Mesenchymal stem cell (in vitro differentiated cells and primary cell): ENCODE measurements around the gene CAMTA1.

Experiments used
- DNase-seq: peaks from one replicate; pipeline ENCODE4 v3.0.0-alpha.2; 2013
- H2AFZ ChIP-seq: one replicate; pipeline ENCODE4 v1.6.1; 2013; ENCODE audit warnings: low read depth, mild to moderate bottlenecking, control low read depth, inconsistent platforms, low read length, moderate library complexity
- H2AK5ac ChIP-seq: 2 replicates; pipeline ENCODE4 v1.6.1; 2013; ENCODE audit warnings: low read length, moderate library complexity, mild to moderate bottlenecking, inconsistent platforms; ENCODE audit not compliant: severe bottlenecking
- H2BK120ac ChIP-seq: one replicate; pipeline ENCODE4 v1.6.1; 2013; ENCODE audit warnings: low read depth, mild to moderate bottlenecking, inconsistent platforms, low read length, moderate library complexity
- H2BK12ac ChIP-seq, 2 experiments: one replicate each; pipeline ENCODE4 v1.6.1; 2013; ENCODE audit warnings: inconsistent platforms in 2 of 2, low read length in 2 of 2, mild to moderate bottlenecking in 2 of 2, moderate library complexity in 2 of 2, control low read depth in 1 of 2
- H2BK15ac ChIP-seq: one replicate; pipeline ENCODE4 v1.6.1; 2013; ENCODE audit warnings: mild to moderate bottlenecking, low read depth, inconsistent platforms; ENCODE audit not compliant: poor library complexity, severe bottlenecking
- H2BK5ac ChIP-seq: 2 replicates; pipeline ENCODE4 v1.6.1; 2013; ENCODE audit warnings: low read depth, mild to moderate bottlenecking, low read length, control low read depth, inconsistent platforms; ENCODE audit not compliant: poor library complexity, severe bottlenecking
- H3K14ac ChIP-seq, 2 experiments: one replicate each; pipeline ENCODE4 v1.6.1; 2013; ENCODE audit warnings: inconsistent platforms in 2 of 2, low read length in 2 of 2, control low read depth in 1 of 2, mild to moderate bottlenecking in 1 of 2, moderate library complexity in 1 of 2
- H3K18ac ChIP-seq, 2 experiments: one replicate each; pipeline ENCODE4 v1.6.1; 2013; ENCODE audit warnings: inconsistent platforms in 2 of 2, low read length in 2 of 2, control low read depth in 1 of 2, low read depth in 1 of 2, mild to moderate bottlenecking in 1 of 2
- H3K23ac ChIP-seq, 2 experiments: one replicate each; pipeline ENCODE4 v1.6.1; 2013; ENCODE audit warnings: inconsistent platforms in 2 of 2, low read length in 2 of 2, mild to moderate bottlenecking in 2 of 2, moderate library complexity in 2 of 2, control low read depth in 1 of 2
- H3K27ac ChIP-seq: 2 replicates; pipeline ENCODE4 v1.5.1; 2013; ENCODE audit warnings: mild to moderate bottlenecking, moderate library complexity, low read length, control low read depth, inconsistent platforms; ENCODE audit not compliant: poor library complexity, severe bottlenecking
- H3K27me3 ChIP-seq, 2 experiments: 2 replicates each; pipeline versions ENCODE4 v1.6.1 to v1.7.0; 2013; ENCODE audit warnings: low read length in 2 of 2, mild to moderate bottlenecking in 2 of 2, moderate library complexity in 2 of 2, control low read depth in 1 of 2, inconsistent platforms in 1 of 2; ENCODE audit not compliant: control insufficient read depth in 1 of 2, insufficient read depth in 1 of 2
- H3K36me3 ChIP-seq, 2 experiments: 2 replicates each; pipeline versions ENCODE4 v1.6.1 to v1.7.0; 2013; ENCODE audit warnings: low read length in 2 of 2, control low read depth in 1 of 2, inconsistent platforms in 1 of 2, low read depth in 1 of 2, mild to moderate bottlenecking in 1 of 2; ENCODE audit not compliant: insufficient read depth in 2 of 2, control insufficient read depth in 1 of 2
- H3K4ac ChIP-seq, 2 experiments: one replicate each; pipeline ENCODE4 v1.6.1; 2013; ENCODE audit warnings: inconsistent platforms in 2 of 2, low read length in 2 of 2, mild to moderate bottlenecking in 2 of 2, moderate library complexity in 2 of 2, control low read depth in 1 of 2, low read depth in 1 of 2
- H3K4me1 ChIP-seq: 2 replicates; pipeline ENCODE4 v1.6.1; 2013; ENCODE audit warnings: low read depth, low read length, control low read depth; ENCODE audit not compliant: control insufficient read depth, insufficient read depth
- H3K4me2 ChIP-seq: 2 replicates; pipeline ENCODE4 v1.6.1; 2013; ENCODE audit warnings: low read length, mild to moderate bottlenecking, inconsistent platforms; ENCODE audit not compliant: poor library complexity, severe bottlenecking
- H3K4me3 ChIP-seq, 2 experiments: 2 replicates each; pipeline versions ENCODE4 v1.5.1 to v1.7.0; 2013; ENCODE audit warnings: low read length in 2 of 2, mild to moderate bottlenecking in 2 of 2, control low read depth in 1 of 2, low read depth in 1 of 2; ENCODE audit not compliant: insufficient read depth in 1 of 2
- H3K79me1 ChIP-seq: replicated peaks from 2 replicates; pipeline ENCODE4 v1.6.1; 2013; ENCODE audit warnings: mild to moderate bottlenecking, control low read depth, low read length, inconsistent platforms; ENCODE audit not compliant: poor library complexity, severe bottlenecking
- H3K9ac ChIP-seq: 2 replicates; pipeline ENCODE4 v1.7.0; 2013; ENCODE audit warnings: mild to moderate bottlenecking, low read length, moderate library complexity
- H3K9me3 ChIP-seq: 2 replicates; pipeline ENCODE4 v1.7.0; 2013; ENCODE audit warnings: mild to moderate bottlenecking, low read length; ENCODE audit not compliant: control insufficient read depth
- H4K8ac ChIP-seq: one replicate; pipeline ENCODE4 v1.6.1; 2013; ENCODE audit warnings: inconsistent platforms, mild to moderate bottlenecking, low read length, moderate library complexity
- H4K91ac ChIP-seq: one replicate; pipeline ENCODE4 v1.6.1; 2013; ENCODE audit warnings: mild to moderate bottlenecking, low read length, inconsistent platforms
- WGBS: methylation state at CpG from one replicate; pipeline ENCODE4 v1.1.7; 2013; ENCODE audit warnings: mixed read lengths; 5-methylcytosine and 5-hydroxymethylcytosine counted together

The CAMTA1 gene

DNA sequence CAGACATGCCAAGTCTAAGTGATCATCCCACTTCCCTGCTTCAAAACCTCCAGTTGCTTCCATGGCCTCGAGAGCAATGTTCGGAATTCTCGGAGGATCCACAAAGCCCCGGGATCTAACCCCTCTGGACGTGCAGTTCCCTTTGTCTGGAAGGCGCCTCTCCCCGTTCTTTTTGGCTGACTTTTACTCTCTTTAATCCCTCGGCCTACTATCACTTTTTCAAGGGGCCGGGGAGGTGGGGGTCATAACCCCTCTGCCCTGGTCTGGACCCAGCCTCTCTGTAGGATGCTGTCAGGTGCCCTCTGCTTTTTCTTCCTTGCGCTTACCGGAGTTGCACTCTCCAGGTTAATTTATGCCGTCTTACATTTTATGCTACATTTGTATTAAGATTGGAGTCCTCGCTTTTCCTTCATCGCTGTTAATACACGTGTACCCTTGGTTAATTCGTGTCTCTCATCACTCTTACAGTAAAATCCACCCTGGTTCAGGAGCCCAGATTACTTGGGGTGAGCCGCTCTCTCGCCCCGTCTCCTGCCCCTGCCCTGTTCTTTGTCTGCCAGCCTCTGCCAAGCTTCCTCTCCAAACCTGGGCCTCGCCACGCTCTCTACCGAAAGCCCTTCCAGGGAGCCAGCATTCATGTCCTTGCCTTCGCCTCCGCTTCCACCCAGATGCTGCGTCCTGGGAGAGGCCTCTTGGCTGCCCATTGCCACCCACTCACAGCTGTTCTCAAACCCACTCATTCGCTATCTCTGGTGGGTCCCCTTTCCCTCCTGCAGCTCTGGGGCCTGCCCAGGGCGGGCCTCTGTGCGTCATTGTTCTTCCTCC lies 448.6 kb downstream of the CAMTA1 start:
- peaks cover 0 to 3% of the 10 kb centered on the region in 2 experiments for H3K27me3 ChIP-seq
- no peak overlapping the region for H3K14ac ChIP-seq
- H3K4ac ChIP-seq, result no peak overlapping the region
- no peak overlapping the region for H3K4me3 ChIP-seq
- H3K79me1 ChIP-seq, result no peaks in the 10 kb centered on the region
- no peak overlapping the region for H2AK5ac ChIP-seq
- no peak overlapping the region for H3K9ac ChIP-seq
- H2BK15ac ChIP-seq, result no peak overlapping the region
- peaks cover 19% of the 10 kb centered on the region for H3K4me1 ChIP-seq
- 92% methylated on average over 28 of the region's 28 CpGs for WGBS
- H4K91ac ChIP-seq, result no peak overlapping the region
- no peak overlapping the region for H3K4me2 ChIP-seq
- H3K18ac ChIP-seq, result no peak overlapping the region
- H3K36me3 ChIP-seq, result no peaks in the 10 kb centered on the region
- no peak overlapping the region for H2AFZ ChIP-seq
- no peak overlapping the region for H3K27ac ChIP-seq
- no peak overlapping the region for H2BK5ac ChIP-seq
- no peak overlapping the region for H2BK120ac ChIP-seq
- no peaks in the 10 kb centered on the region for H3K9me3 ChIP-seq
- no peak overlapping the region for H4K8ac ChIP-seq
- no peak for DNase-seq
- H3K23ac ChIP-seq, result no peak overlapping the region
- H2BK12ac ChIP-seq, result no peak overlapping the region

DNA sequence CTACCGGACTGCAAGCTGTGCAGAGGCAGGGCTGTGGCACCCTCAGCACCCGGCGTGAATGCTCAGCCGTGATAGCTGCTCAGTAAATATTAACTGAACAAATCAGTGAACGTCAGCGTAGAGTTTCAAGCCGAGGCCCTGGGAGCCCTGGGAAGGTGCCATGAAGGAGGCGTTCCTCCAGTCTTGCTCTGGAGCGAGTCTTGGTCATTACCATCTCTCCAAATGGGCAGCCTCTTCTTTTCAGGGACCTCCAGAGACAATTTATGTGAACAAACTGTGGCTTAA lies 449.2 kb downstream of the CAMTA1 start:
- Histone ChIP-seq H3K4me2 (no peak overlapping the region), H4K91ac (no peak overlapping the region), H2AK5ac (no peak overlapping the region), H2BK5ac (no peak overlapping the region), H3K9me3 (no peaks in the 10 kb centered on the region), H4K8ac (no peak overlapping the region), H3K27me3 (peaks cover 0 to 3% of the 10 kb centered on the region in 2 experiments), H2BK12ac (no peak overlapping the region), H3K27ac (no peak overlapping the region), H3K9ac (no peak overlapping the region), H3K14ac (no peak overlapping the region), H3K79me1 (no peaks in the 10 kb centered on the region), H2AFZ (no peak overlapping the region), H3K4me3 (no peak overlapping the region), H3K23ac (no peak overlapping the region), H2BK15ac (no peak overlapping the region), H2BK120ac (no peak overlapping the region), H3K4ac (no peak overlapping the region), H3K36me3 (no peaks in the 10 kb centered on the region), H3K18ac (no peak overlapping the region), H3K4me1 (peaks cover 15% of the 10 kb centered on the region)
- WGBS, result 92% methylated on average over 9 of the region's 9 CpGs
- no peak for DNase-seq

DNA sequence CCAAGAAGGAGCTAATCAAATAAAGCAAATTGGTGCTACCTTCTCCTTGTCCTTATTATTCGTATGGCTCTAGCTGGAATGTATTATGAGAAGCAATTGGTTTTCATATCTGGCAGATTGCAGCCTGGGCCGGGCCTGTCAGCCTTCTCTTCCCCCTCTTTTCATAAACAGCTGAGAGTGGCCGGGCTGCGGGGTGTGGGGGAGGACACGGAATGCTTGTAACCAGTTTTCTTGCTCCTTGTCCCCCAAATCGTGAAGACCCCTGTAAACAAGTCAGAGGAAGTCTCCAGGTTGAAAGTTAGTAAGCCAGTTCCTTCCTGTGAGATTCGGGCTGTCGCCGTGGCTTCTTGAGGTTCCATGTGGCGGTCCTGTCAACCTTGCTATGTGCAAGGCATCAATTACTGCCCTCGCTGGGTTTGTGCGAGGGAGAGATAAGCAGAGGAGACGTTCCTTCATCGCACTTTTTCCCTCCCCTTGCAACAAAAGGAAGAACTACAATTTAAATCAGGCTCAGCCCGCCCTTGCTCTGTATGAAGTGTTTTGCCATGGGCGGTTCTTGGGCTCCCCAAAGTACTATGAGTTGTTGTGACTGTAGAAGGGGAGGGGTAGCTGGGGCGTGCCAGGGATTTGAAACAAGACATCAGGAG lies 450.7 kb downstream of the CAMTA1 start:
- Histone ChIP-seq H2BK5ac (no peak overlapping the region), H2BK120ac (no peak overlapping the region)
- 91% methylated on average over 17 of the region's 17 CpGs for WGBS

DNA sequence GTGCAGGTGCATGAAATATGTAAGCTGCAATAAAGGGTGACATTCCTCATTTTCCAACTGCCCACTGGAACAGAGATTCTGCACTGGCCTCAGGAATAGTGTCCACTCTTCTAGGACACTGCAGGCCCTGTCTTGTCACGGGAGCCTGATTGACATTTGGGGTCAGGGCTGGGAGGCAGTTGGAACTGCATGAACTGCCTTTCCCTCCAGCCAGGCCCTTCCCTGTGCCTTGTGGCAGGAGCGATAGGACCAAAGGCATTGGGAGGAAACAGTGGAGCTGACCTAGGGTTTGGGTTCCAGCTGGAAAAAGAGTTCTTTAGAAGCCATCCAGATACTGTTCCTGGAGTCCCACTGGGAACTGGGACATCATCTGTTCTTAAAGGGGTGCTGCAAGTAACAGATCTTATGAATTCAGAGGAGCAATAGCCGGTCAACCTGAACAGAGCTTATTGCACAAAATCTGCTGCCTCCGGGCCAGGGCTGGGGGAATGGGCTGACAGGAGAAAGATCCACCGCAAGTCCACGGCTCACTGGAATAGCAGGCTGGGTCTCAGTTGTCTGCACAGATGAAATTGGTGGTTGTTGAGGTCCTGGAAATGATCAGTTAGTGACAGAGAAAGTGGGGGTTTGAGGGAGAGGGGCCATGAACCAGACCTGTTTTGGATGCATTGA lies 451.7 kb downstream of the CAMTA1 start:
- Histone ChIP-seq H3K27ac (no peak overlapping the region), H3K4me1 (peaks cover 4% of the 10 kb centered on the region), H3K36me3 (no peaks in the 10 kb centered on the region), H2BK120ac (no peak overlapping the region), H3K27me3 (peaks cover 0 to 3% of the 10 kb centered on the region in 2 experiments), H3K23ac (no peak overlapping the region), H3K4me3 (no peak overlapping the region), H2BK5ac (no peak overlapping the region), H3K79me1 (no peaks in the 10 kb centered on the region), H2AFZ (no peak overlapping the region), H3K9ac (no peak overlapping the region), H4K8ac (no peak overlapping the region), H3K4ac (no peak overlapping the region), H3K4me2 (no peak overlapping the region), H4K91ac (no peak overlapping the region), H2AK5ac (no peak overlapping the region), H3K18ac (no peak overlapping the region), H2BK12ac (no peak overlapping the region), H3K14ac (no peak overlapping the region), H2BK15ac (no peak overlapping the region), H3K9me3 (no peaks in the 10 kb centered on the region)
- no peak for DNase-seq
- 91% methylated on average over 6 of the region's 6 CpGs for WGBS

More for the DNA sequence above, 450.7 kb downstream of the CAMTA1 start:
- no peak overlapping the region for H3K4me3 ChIP-seq
- no peak overlapping the region for H3K4ac ChIP-seq
- no peak for DNase-seq
- H3K36me3 ChIP-seq, result no peaks in the 10 kb centered on the region
- no peak overlapping the region for H3K4me2 ChIP-seq
- H3K27me3 ChIP-seq, result peaks cover 0 to 3% of the 10 kb centered on the region in 2 experiments
- no peak overlapping the region for H2AFZ ChIP-seq
- no peak overlapping the region for H3K27ac ChIP-seq
- no peak overlapping the region for H3K23ac ChIP-seq
- no peak overlapping the region for H3K9ac ChIP-seq
- H2BK12ac ChIP-seq, result no peak overlapping the region
- H2BK15ac ChIP-seq, result no peak overlapping the region
- no peak overlapping the region for H4K8ac ChIP-seq
- H3K4me1 ChIP-seq, result peaks cover 5% of the 10 kb centered on the region
- H3K9me3 ChIP-seq, result no peaks in the 10 kb centered on the region
- no peak overlapping the region for H4K91ac ChIP-seq
- H3K18ac ChIP-seq, result no peak overlapping the region
- no peaks in the 10 kb centered on the region for H3K79me1 ChIP-seq
- no peak overlapping the region for H3K14ac ChIP-seq
- H2AK5ac ChIP-seq, result no peak overlapping the region
